CMK (cell line): Measurements from ENCODE around the gene STARD10.
A peak's percentile ranks its signal among the peaks of the same experiment; 100 is the strongest.
"Not testable (repeated sequence)": the region's sequence is repeated elsewhere in the genome, so short reads cannot be mapped to it uniquely, and the experiment has no call there.

Source experiments
- DNase-seq: peaks from one replicate; pipeline ENCODE4 v3.0.0-alpha.2; 2010; ENCODE audit warnings: low read depth

STARD10 gene

GRCh38 chr11:72807792-72808191 lies 13.9 kb upstream of the STARD10 start:
- DNase-seq: no peak

- no peak for DNase-seq
These were observed 13.3 kb upstream of the STARD10 start for GRCh38 chr11:72807021-72807693.

- not testable (repeated sequence) for DNase-seq
These were observed 12.5 kb upstream of the STARD10 start for GRCh38 chr11:72806378-72806777.

GRCh38 chr11:72805216-72805615 lies 11.4 kb upstream of the STARD10 start:
- DNase-seq: no peak

GRCh38 chr11:72802822-72803221 lies 9.0 kb upstream of the STARD10 start:
- DNase-seq: no peak

- no peak for DNase-seq
These were observed 5.6 kb upstream of the STARD10 start for GRCh38 chr11:72799441-72799840.

- DNase-seq: no peak
These were observed 4.5 kb upstream of the STARD10 start for GRCh38 chr11:72798361-72798760.

GRCh38 chr11:72793076-72793424 lies 797 bp downstream of the STARD10 start:
- DNase-seq: no peak

GRCh38 chr11:72792437-72793021 lies 1.3 kb downstream of the STARD10 start:
- no peak for DNase-seq

GRCh38 chr11:72791228-72791627 lies 2.6 kb downstream of the STARD10 start:
- not testable (repeated sequence) for DNase-seq

- no peak for DNase-seq
These were observed 4.2 kb downstream of the STARD10 start for GRCh38 chr11:72789493-72790131.

GRCh38 chr11:72788241-72788640 lies 5.6 kb downstream of the STARD10 start:
- DNase-seq: no peak

- peak; percentile 55 for DNase-seq
These were observed 6.4 kb downstream of the STARD10 start for GRCh38 chr11:72787216-72788104.

- no peak for DNase-seq
These were observed 7.3 kb downstream of the STARD10 start for GRCh38 chr11:72786305-72787215.

- no peak for DNase-seq
These were observed 9.2 kb downstream of the STARD10 start for GRCh38 chr11:72784662-72785061.

GRCh38 chr11:72783144-72783905 lies 10.5 kb downstream of the STARD10 start:
- no peak for DNase-seq

GRCh38 chr11:72782081-72782920 lies 11.5 kb downstream of the STARD10 start:
- DNase-seq: no peak

GRCh38 chr11:72781313-72782080 lies 12.3 kb downstream of the STARD10 start:
- DNase-seq: no peak

- no peak for DNase-seq
These were observed 12.9 kb downstream of the STARD10 start for GRCh38 chr11:72781063-72781312.
